Measurements from ENCODE around the gene CFAP119.

GRCh38 chr16:30745082-30745481, 16.8 kb downstream of the CFAP119 start:
- TF ChIP-seq CTCF (IDR thresholded peaks at IDR 0.05; ENCODE audit: borderline replicate concordance, extremely low read depth, low read length, poor library complexity, severe bottlenecking) (no peak), EZH2 (IDR thresholded peaks at IDR 0.05; ENCODE audit: borderline replicate concordance, low read depth, low read length, severe bottlenecking) (no peak)
